HG03045 (cell line): ENCODE results near the gene SWI5.

Experiments
- ATAC-seq: cut with Tn5 transposase; IDR thresholded peaks from one replicate; pipeline ENCODE4 v1.9.1; 2021; ENCODE audit warnings: mild to moderate bottlenecking, moderate library complexity; ENCODE audit not compliant: unreplicated experiment

Gene SWI5

DNA sequence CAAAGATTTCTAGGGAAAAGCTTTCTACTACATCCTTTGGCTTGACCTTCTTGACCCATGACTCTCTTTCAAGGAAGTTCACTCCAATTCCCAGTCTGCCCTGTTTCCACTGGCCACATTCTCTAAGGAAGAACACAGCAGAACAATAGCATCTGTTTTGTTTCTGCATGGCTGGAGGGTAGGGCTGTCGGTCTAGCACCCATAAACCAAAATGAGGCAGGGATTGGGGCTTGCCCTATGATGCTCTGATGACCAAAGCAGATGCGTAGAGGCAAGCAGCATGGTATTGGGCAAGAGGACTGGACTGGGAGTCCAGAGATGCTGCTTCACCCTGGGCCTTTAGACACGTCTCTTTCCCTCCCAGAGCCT, 24.4 kb upstream of the SWI5 start:
- ATAC-seq: no peak

DNA sequence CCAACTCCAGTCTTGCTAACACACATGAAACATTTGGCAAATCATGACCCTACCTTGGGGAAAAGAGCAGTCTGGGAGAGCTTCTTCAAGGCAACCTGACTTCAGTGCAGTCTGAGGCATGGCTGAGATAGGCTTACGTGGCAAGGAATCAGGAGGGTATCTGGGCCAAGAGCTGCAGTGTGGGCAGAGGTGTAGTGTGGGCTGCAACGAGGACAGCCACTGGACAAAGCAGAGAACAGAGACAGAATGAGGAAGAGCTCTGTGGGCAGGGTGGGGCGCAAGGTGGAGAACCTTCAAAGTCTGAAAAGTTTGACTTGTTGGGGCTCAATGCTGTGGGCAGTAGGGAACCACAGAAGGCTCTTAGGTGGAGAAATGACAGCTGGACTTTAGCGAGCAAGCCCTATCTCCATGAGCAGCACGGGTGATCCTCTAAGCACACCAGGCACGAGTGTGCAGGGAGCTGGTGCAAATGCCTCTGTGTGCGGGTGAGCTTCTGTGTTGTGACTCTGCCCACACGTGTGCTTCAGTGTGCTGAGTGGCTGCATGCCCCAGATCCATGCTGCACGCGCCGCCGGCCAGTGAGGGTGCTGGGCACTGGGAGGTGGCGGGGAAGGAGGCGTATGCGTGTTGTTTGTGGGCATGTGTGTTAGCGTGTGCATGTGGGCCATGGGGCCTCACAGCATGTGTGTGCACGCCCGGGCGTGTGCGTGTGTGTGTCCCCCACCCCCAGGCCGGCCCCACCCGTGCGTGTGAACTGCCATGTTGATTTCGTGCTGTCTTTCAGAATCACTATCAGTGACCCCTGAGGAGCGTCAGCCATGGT, 23.5 kb upstream of the SWI5 start:
- ATAC-seq: no peak

DNA sequence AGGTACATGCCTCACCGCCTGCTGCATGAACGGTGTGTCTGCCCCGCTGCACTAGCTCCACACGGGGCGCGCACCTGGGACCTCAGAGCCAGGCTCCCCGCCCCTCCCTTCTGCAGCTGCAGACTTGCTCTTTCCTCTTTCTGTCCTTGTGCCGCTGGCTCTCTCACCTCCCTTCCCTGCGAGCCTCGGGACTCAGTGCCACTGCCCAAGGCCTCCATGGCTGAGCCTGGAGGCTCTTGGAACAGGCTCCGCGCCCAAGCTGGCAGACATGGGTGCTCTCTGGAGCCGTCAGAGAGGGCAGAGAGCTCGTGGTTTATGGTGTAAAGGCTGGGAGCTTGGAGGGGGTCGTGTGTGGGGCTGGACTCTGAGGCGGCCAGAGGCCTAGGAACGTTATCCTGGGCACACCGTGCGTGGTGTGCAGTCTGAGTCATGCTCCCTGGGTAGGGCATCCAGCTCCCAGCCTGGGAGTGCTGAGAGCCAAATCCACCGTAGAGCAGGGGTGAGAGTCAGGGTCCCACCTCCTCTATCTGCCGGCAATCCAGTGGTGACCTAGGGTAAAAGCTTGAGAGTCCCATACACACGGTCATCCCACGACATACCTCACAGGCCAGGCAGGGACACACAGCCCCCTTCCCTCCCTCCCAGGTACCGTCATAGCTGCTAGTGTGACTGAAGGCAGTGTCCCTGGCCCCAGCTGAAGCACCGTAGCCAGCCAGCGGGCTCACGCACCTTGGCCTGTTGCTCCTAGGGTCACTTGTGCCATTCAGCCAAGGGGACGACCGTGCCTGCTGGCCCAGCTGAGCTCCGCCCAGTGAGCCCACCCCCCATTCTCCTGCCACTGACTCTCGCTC, 22.7 kb upstream of the SWI5 start:
- ATAC-seq: no peak

- no peak for ATAC-seq
These were observed 22.1 kb upstream of the SWI5 start for GRCh38 chr9:128253991-128254346.

GRCh38 chr9:128254362-128254761, 21.7 kb upstream of the SWI5 start:
- ATAC-seq: no peak

DNA sequence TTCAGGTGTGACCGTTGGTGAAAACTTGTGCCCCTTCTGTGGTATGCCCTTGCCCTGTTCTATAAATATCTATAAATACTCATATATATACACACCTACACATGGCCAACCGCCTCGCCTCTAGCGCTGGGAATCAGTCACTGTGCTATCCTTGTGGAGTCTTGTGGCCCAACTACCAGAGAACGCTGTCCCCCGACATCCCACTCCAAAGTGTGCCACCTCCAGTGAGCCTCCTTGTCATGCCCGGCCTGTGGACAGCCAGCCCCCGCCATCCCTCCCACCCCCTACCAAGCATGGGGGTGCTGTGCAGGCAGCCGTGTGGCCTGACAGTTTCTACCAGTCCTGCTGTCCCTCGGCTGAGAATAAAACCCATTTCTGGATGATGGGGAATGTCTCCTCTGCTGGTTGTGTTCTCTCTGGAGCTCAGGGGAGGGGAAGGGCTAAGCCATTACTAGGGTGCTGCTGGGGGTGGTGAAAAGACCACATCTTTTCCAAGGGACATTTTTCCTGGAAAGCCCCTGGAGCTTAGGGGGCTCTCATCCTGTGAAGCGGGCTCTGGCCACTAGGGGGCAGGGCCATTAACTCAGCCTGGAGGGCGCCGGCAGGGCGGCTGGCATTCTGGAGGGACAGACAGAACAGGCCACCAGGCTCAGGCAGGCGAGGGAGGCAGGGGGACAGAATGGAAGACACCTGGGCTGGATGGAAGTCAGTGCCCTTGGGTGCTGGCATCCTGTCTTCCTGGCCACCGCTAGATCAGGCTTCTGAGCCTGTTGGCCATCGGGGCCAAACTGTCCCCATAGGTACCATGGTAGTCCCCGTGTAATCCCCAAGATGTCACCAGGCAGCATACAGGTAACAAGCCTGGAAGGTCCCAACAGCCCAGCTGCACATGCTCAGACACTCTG, 21.0 kb upstream of the SWI5 start:
- no peak for ATAC-seq

DNA sequence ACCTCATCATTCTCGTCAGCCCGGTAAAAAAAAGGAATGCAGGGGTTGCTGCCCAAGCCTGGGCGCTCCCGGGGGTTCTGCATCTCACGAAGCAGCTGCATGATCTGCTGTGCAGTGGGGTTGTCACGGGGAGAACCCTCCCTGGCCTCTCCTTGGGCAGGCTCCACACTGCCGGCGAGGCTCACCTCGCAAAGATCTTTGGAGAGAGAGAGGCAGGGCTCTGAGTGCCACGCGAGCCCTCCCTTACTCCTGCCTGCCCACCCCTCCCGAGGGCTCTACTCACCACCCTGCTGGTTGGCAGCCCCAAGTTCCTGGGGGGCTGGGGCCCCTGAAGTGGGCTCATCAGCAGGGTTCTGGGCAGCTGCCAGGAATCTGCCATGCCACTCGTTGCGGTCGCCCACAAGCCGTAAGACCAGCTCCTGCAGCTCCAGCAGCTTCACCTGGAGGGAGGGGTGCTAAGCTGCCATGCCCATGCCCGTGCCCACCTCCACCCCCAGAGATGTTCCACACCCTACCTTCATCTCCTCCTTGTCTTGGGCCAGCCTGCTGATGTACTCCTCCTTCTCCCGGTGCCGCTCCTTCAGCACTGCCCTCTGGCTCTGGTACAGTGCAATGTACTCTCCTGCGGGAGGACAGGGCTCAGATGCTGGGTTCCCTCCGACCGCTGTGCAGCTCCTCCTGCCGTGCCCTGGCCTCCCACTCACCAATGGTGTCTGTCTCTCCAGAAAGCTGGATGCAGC, 18.8 kb upstream of the SWI5 start:
- ATAC-seq: no peak

GRCh38 chr9:128257907-128258306, 18.2 kb upstream of the SWI5 start:
- ATAC-seq: no peak

DNA sequence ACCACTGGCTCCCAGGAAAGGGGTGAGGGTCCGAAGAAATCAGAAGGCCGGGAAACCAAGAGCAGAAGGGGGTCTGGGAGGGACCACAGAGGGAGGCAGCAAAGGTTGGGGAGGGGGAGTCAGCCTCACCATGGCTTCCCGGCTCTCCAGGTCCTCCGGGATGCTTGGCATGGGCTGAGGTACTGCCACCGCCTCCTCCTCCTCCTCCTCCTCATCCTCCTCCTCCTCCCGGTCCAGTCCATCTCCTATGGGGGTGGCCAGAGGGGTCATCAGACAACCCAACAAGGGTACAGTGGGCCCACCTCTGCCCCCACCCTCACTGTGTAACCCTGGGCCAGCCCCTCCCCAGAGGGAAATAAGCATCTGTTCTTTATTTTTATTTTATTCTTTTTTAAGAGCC, 17.8 kb upstream of the SWI5 start:
- no peak for ATAC-seq

DNA sequence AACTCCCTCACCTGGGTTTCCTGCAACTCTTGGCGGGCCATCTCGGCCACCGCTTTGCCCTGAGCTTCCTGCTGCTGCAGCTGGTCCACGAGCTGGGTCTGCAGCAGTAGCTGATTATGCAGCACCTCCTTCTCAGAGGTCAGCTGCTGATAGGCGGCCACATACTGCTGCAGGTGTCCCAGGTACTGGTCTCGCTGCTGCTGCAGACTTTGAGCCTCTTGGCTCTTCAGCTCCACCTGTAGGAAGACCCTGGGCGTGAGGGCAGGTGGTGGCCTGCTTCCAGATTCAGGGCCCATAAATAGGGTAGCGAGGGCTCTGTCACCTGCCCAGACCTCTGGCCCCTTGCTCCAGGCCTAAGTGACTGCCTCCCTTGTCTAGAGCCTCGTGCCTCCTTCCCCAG, 16.9 kb upstream of the SWI5 start:
- no peak for ATAC-seq

- no peak for ATAC-seq
These were observed 15.7 kb upstream of the SWI5 start for GRCh38 chr9:128260340-128260739.

- ATAC-seq: no peak
These were observed 13.4 kb upstream of the SWI5 start for GRCh38 chr9:128262687-128263086.

DNA sequence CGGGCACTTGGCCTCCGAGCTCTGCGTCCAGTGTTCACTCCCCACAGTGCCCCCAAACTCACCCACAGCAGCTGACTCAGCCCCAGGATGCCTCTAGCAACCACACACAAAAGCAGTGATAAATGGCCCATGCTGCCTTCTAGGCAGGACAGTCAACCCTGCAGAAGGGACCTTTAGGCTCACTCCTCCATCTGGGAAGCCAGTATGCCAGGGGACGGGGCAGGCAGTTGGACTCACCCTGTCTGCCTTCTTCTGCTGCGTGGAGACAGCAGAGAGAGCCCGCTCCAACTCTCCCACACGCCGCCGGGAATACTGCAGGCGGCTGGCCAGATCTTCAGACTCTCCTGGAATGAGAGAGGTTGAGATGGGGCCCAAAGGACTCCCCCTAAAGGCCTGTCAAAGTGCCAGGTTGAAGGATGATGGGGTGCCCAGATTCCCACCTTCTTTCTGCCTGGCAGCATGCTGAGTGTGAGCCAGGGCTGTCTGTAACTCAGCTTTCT, 10.7 kb upstream of the SWI5 start:
- ATAC-seq: no peak

DNA sequence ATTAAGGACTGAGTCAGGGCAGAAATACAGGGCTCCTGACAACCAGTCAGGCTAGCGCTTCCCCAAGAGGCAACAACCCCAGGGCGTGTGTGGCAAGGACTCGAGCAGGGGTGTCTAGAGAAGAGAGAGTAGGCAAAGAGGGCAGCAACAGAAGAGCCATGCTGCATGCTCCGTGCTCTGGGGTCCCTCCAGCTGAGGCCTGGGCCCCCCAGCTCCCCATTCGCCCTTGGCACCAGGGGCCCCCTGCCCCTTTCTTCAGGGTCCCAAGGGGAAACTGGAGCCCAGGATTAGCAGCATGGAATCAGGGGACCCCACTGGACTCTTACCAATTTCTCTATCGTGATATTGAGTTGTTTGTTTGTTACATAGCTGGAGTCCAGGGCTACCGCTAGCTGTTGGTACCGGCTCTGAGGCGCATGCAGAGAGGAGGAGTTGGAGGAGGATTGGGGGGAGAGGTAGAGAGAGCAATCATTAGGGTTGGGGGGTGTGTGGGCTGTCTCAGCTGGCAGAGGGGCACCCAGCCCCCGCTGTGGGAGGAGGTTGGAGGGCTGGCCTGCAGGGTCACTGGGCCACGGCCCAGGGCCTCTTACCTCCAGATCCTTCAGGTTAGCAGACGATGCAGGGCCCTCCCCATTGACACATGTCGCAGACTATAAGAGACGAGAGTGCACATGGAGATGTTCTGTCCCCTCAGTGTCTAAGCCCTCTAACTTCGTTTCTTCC, 9.0 kb upstream of the SWI5 start:
- no peak for ATAC-seq

DNA sequence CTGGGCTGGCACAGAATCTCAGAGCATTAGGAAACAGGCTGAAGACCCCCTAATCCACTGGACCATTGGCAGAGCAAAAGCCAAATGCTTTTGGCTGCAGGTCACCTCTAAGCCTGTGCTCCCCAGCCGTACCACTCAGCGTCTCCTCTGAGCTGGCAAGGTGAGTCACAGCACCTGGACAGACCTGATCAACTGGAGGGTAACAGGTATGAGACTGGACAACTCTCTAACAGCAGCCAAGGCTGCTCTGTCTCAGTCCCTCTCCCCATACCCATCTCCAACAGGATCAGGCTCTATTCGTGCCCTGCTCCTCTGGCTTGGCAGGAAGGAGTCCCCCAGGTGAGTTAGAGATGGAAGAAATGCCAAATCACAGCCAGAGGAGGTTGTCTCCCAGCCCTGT, 5.0 kb upstream of the SWI5 start:
- no peak for ATAC-seq

DNA sequence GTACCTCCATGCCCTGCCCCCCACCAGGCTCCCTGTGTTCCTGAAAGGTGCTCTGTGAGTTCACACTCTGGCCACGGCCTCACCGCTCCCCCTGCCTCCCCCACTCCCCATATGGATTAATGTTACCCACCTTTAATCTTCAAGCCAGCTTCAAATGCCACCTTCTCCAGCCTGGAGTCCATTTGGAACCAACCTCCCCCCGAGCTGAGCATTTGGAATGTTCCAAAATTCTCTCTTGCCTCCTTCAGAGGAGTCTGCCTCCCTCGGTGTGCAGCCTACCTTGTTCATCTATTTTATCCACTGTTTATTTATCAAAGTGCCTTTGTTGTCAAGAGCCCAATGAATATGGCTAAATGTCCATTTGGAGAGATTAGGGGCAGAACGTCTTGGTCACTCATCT, 4.6 kb upstream of the SWI5 start:
- no peak for ATAC-seq

- no peak for ATAC-seq
These were observed 1.8 kb upstream of the SWI5 start for GRCh38 chr9:128274245-128274644.

DNA sequence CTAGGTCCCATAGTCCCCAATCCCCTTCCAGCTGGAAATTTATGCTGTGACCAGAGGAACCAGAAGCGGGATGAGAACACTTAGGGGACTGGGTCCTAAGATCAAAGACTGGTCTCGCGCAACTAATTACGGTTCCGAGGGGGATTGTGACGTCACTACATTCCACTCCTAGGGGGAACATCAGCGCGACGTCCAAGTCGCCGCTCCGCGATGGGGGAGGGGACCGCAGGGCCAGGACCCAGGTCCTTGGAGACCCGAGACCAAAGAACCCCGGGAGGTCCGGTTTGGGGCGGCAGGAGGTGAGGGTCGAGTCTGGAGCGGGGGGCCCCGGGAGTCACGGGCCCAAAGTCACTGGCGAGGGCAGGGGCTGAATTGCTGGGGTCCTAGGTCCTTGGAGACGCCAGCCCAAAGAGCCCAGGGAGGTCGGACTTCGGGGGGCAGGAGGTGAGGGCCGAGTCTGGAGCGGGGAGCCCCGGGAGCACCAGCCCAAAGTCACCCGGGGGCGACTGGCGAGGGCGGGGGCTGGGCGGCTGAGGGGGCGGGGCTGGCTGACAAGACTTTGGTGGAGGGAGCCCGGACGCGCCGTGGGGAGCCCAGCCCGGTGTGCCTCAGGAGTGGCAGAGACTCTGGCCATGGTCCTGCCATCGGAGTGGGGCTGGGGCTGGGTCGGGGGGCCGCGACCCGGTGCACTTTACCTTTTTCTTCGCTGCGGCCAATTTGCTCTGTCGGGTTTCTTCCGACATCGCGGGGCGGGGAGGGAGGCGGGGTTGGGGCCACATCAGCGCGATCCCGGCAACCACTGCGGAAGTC, 673 bp upstream of the SWI5 start, which contains the start of gene GOLGA2:
Gene GOLGA2, minus strand, starts transcription at position 810 of the 810 bp plus-strand sequence. Its CDS starts 31 bp downstream, at position 779.
- peak; percentile 54 for ATAC-seq
